GM21717 (cell line): ENCODE measurements around the gene TGFA.

Source experiments
- ATAC-seq: cut with Tn5 transposase; IDR thresholded peaks from one replicate; pipeline ENCODE4 v1.9.1; 2021; ENCODE audit warnings: mild to moderate bottlenecking, moderate library complexity; ENCODE audit not compliant: unreplicated experiment

TGFA gene

DNA sequence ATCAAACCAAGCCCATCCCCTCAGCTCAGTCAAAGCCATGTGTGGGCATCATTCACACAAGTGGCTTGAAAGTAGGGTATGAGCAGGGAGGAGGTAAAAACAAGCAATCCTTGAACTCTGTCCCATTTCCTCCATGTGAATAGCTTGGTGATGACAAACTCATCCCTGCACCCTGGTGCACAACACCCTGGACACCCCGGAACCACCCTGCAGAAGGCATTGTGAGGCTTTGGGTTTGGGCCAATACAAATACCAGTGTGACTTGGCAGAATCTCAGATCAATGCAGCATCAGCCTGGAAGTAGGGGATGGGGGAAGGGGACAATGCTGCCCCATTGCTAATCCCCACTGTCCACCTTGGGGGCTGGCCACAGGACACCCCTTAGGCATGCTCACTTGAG, 28.6 kb downstream of the TGFA start:
- ATAC-seq = no peak

DNA sequence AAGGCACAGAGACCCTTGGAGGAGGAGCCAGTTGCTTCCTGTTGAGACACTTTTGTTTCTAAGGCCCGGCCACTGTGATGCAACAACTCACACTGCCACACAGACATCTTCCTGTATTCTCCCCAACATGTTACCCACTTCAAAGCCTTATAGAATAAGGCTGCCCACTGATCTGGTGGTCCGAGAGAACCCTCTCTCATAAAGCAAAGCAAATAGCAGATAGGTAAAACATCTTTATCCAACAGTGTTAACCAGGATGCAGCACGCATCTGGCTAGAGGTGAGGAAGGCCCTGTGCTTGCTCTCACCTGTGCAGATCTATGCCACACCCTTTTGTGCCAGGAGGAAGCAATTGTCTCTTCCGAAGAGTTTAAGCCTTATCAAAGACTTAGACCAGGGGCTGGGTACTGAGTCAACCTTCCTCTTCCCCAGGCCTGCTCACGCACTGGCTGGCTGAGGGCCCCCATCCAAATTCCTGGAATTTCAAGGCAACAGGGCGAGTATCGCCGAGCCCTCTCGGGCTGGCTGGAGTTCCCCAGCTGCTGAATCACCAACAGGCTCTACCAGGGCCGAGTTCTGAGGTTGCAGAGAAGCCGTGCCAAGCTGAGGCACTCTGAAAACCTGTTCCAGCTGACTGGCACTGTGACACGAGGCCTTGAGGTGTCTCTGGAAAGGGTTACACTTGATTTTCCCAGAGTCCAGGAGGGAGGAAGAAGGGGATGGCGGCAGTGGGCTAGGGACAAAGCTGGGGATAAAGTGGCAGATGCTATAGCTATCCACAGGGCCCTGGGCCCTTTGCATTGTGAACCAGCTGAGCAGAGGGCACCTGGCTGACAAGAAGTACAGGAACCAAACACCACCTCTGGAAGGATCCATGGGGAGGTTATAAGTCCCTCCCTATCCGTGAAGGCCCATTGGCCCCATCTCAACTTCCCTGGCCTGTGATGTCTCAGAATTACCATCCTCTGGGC, 29.3 kb downstream of the TGFA start:
- ATAC-seq = no peak

DNA sequence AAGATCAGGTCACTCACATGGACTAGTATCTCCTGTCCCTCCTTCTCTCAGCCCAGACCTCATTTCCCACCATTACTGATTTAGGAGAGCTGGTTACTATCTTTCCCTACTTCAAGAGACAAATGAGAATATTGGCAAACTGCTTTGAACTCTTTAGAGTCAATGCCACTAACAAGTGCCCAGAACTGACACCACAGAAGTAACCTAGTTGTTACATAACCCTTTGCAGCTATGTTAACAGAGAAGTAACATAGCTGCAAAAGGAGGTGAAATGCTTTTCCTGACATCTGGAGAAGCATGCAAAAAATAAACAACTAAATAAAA, 30.0 kb downstream of the TGFA start:
- no peak for ATAC-seq

DNA sequence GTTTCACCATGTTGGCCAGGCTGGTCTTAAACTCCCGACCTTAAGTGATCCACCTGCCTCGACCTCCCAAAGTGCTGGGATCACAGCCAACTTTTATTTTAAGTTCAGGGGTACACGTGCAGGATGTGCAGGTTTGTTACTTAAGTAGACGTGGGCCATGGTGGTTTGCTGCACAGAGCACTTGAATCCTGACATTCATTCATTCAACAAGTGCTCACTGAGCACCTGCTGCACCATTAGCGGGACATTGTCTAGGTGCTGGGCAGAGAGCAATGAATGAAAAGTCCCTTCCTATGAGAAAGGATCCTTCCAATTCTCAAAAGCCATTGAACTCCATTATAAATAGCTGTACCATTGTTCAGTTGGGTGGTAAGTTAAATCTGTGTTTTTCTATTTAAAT, 31.0 kb downstream of the TGFA start:
- no peak for ATAC-seq

DNA sequence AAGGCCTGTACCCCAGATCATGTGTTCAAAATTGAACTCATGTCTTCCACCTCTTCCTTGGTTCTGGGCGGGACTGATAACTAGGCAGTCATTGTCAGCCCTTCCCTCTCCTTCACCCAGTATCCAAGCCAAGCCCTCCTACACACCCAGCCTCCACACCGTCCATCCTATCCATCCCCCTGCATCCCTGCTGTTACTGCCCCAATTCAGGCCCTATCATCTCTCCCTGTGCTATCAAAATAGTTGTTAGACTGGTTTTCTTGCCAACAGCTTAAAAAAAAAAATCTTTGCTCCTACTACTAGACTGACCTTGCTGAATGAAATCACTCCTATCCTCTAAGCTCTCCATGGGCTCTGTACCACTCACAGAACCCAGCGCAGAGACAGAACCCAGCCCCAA, 32.8 kb downstream of the TGFA start:
- ATAC-seq = no peak

DNA sequence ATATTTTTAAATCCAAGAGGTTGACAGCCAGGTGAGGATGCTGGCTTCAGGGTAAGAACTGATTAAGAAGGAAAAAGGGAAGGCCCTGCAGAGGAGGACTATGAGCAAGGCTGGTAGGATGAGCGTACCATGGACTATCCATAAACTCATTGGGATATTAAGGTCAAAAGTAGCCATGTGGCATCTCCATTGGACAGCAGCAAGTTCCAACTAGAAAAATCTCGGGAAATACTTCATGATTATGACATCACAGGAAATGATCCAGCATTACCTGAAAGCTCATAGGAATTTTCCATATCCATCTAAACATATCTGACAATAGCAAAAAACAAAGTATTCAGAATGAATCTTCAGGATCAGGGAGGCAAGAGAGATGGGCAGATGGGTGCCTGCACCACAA, 34.2 kb downstream of the TGFA start:
- ATAC-seq = no peak

DNA sequence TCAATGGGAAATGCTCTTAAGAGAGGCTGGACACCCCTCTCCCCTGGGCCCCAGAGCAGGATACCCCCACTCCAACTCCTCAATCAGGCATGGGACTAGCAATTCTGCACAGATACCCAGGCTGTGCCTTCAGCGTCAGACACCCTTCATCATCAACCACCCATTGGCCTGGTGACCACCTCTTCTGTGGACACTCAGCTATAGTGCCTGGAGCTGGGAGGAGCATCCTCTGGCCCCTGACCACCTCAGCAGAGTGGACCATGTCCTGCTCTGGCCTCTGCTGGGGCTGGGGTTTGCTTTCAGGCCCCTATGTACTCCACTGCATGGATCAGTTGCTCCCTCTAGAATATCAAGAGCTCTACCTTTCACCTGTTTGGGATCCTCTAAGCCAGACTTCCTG, 35.1 kb downstream of the TGFA start:
- no peak for ATAC-seq

DNA sequence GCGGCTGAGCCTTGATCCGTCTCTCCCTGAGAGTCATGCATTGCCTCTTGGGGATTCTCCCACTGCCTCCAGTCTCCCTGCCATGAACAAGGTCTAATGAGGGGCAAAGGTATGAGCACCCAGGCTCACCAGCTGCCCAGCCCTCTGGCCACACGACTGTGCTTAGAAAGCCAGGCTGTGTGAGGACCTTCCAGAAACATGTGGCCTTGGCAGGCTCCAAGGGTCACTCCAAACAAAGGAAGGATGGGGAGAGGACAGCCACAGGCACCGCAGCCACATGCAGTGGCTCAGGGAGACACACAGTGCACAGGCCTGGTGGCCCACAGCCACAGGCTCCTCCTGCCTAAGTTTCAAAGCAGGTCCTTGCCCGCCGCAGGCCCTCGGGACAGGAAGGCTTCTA, 35.8 kb downstream of the TGFA start:
- no peak for ATAC-seq

DNA sequence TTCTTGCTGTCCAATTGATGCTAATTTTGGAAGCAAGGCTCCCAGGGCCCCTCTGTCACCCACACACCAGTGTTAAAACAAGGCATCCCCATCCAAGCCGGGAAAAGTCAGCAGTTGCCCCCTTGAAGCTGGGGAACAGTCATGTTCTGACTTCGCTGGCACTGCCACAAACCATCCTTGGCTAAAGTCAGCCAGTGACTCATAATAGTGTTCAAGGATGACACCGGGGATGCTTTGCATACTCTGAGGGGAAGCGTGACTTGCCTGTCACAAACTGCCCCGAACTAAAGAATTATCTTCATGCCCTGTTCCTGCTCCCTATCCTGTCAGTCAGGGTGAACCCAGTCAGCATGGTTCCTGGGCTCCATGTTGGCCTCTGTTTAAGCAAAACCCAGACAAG, 37.0 kb downstream of the TGFA start:
- peak; percentile 94 for ATAC-seq

DNA sequence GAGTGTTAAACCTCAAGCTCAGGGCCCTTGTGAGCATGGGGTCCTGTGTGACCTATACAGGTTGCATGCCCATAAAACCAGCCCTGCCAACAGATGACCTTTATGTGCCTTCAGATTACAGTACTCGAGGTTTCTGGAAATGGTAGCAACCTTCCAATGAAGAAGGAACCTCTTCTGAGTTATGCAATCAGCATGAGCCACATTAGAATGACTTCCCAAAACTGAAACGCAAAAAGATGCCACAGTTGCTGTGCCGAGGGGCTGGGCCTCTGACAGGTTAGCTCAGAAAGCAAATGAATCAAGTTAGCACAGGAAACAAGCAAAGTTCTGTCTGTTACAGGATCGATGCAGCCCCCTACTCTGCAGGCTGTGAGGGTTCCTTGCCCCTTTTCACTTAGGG, 37.7 kb downstream of the TGFA start:
- ATAC-seq = no peak

DNA sequence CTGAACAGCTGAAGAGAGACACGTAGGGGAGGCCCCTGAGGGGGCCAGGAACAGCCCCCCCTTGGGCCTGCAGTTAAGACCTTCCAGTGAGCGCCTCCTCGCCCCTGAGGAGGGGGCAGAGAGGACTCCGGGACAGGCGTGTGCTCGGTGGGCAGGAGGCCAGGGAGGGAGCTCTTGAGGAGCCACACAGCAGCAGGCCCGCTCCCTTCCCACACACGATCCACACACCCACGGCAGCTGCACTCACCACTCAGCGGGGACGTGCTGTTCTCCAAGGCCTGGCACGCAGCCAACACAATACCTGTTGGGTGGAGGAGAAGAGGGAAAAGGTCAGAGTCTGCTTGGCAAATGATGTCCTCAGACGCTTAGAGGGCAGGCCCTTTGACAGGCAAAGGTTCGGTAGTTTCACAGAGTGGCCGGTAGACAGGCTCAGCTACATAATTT, 39.0 kb downstream of the TGFA start:
- no peak for ATAC-seq

DNA sequence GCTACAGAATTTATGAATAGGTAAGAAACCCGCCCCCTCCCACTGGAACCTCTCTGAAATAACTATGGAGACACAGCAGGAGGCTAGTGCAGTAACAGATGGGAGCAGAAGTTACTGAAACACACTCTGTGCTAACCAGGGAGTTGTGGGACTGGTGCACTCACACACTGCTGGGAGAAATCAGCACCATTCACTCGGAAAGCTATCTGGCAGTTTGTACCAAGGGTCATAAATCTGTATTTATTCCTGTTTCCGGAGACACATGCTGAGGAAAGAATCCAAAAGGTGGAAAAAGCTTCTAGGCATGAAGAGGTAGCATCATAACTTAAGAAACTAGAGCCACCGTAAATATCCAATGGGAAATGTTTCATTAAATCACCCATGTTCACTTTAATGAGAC, 39.9 kb downstream of the TGFA start:
- ATAC-seq = no peak

DNA sequence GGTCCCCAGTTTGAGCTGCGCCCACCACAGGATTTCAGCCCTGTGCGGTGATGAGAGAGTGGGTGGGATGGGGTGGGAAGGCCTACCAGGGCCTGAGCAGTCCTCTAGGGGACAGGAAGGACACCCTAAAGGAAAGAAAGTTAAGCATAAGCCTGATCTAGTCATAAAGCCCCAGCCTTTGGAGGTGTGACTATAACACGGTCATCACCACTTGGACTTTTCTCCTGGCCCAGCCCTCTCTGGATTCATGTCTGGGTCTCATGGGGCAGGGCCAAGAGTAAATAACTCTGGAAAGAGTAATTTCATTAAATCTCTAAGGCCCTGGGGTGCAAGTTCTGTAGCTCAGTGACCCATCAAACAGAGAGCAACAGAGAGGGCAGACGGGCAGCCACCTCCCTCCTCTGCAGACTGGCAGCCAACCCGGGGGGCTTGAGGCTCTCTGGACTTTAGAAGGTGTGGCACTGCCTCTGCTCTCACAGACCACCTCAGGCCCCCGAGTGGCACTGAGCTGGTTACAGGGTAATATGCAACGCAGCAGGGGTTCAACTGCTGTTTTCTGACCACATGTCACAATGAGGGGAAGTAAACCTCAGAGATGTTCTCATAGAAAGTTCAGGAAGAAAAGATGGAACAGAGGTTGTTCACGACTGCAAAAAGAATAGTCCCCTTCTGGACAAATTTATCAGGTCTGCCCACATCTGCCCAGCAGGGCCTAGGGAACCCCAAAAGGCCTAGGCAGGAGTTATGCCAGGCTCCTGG, 41.5 kb downstream of the TGFA start:
- no peak for ATAC-seq

DNA sequence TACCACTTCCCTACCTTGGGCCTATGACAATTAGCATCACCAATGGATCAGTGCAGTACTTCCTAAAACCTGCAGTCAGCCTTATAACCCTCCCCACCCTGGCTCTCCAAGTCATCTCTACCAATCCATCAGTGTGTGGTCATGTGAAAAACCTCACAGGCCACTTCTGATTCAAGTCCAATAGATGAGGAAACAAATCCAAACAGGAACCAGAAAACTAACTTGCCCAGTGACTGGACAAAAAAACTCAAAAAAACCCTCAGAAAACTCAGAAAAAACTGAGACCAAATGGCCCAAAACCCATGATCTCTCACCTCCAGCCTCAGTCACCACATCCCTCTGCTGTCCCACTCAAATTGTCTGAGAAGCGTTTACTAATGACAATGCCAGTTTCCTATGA, 43.3 kb downstream of the TGFA start:
- no peak for ATAC-seq

DNA sequence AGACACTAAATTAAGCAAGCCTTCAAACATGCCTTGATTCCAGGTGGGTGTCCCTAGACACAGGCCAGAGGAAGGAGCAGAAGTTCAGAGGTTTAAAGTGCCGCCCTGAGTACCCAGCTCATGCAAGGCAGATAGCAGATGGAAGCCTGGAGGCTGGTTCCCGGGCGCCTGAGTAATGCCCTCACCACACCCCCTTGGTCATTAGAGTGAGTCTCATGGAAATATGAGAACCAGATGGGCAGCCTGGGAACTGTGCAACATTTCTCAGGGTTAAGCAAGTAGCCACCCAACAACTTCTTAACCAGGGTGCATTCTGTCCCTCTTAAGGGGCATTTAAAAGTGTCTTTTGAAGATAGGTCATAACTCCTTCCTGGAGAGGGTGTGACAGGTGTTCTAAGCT, 44.1 kb downstream of the TGFA start:
- no peak for ATAC-seq

DNA sequence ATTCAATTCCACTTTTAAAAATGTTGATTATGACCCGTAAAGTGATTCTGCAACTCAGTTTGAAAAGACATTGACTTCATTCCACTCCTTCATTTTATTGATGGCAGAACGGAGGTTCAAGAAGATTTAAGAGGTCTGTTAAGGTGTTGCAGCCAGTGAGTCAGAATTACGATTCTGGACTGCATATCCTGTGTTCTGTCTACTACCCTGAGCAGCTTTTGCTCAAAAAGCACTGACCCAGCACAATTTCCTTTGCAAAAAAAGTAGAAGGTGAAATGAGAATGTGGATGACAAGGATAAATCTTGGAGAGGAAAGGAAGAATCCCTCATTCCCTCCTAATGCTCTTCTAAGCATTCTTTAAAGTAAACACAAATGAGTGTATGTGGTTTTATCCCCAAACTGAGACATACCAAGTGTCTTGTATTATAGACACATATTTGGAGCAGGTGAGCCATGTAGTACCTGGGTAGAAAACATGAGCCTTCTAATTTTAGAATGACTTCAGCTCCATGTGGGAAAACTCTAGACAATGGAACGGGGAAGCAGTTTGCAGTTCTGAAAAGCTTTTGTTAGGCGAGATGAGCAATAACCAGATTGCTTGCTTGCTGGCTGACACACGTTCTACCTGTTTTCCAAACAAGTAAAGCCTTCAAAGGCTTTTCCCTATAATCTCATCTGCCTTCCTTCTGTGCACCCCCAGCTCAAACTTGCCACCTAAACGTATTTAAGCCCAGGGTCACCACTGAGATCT, 44.7 kb downstream of the TGFA start:
- ATAC-seq = no peak

DNA sequence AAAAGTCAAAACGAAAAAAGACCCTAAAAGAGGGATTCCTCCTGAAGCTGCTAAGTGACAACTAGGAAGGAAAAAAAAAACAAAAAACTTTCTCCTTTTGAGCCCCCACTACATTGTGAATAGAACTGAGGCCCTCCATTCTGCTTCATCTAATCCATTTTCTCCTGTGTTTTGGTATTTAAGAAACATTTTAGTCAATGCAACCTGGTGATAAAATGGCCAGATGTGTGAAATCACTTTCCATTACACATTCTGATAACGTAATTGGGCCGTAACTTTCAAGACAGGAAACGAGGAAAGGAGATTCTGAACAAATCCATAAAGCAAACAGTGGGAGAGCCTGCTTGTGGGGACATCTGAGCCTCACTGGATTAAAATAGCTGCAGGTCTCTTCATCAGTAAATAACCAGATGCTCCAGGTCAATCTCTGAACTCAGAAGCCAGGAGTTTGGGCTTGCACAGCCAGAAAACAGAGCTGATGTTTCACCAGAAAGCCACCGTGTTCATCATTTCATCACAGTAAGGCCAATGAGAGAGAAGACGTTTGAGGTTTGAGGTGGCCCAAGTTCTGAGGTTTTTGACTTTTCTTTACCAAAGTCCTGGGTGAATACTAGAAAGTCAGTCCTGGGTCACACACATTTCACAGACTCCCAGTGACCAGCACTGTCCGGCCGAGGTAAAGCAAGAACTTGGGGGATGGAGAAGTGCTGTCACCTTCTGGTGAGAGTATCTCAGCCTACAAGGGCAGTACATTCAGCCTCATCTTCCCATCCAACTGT, 47.8 kb downstream of the TGFA start:
- no peak for ATAC-seq

DNA sequence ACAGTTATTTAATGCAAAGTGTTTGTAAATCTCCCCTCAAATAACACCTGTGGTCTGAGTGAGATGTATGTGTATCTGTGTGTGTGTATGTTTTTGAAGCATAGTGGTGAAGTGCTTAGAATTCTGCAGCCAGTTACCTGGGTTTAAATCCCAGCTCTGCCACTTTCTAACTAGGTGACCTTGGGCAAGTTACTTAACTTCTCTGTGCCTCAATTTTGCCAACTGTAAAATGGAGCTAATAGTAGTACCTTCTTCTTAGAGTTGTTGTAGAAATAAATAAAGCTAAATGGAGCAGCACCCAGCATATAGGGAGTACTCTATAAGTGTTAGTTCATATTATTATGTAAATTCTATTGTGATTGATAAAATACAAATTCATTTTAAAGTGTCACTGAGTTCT, 48.9 kb downstream of the TGFA start:
- ATAC-seq = no peak

DNA sequence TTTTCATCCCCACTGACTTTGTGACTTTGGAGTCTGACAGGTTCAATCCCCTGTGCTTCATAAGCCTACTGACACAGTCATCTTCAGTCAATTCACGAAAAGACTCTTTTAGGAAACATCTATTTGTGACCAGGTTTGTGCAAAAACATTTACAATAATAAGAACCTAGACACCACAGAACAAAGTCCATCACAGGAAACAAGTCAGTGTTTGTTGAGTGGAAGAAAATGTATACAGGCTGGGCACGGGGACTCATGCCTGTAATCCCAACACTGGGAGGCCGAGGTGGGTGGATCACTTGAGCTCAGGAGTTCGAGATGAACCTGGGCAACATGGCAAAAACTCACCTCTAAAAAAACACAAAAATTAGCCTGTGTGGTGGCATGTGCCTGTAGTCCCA, 49.7 kb downstream of the TGFA start:
- ATAC-seq = no peak

DNA sequence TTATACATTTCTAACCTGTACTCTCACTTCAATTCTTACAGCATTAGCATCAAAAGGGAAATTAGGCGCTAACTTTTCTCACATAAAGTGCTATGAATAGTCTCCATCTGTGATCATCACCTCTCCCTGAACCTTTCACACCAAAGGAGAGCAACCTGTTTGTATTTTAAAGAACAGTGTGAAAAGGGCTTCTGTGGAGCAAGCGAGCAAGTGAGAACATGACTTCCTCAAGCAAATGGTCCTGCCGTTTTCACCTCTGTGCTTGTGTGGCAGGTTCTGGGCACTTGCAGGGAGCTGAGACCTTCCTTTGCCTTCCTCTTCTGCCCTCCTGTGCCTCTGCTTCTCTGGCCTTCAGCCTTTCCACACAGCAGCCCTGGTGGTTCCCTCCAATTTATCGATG, 51.9 kb downstream of the TGFA start:
- no peak for ATAC-seq

DNA sequence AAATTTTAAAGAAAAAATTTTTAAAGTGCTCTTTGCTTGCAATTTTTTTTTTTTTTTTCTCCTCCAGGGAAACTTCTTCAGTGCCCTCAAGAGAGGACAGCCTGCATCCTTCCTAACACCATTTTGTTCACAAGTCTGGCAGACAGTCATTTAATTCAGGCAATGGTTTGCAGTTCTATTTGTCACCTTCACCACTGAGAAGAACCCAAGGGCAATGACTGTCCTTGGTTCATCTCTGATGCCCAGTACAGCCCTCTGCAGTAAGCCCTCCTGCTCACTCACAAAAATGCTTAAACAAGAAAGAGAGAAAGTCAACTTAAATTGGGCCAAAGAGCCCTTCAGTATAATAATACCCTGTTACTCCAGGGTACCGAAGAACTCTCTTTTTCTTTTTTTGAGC, 52.4 kb downstream of the TGFA start:
- ATAC-seq = no peak
